GM06990 (cell line): Measurements from ENCODE around the gene SCGB1D4.

Source experiments
- DNase-seq: peaks from one replicate; pipeline ENCODE4 v3.0.0-alpha.2; 2011; ENCODE audit not compliant: insufficient read length; ENCODE audit errors: extremely low read depth
- H3K27me3 ChIP-seq: replicated peaks from 2 replicates; pipeline ENCODE4 v1.6.0; 2011; ENCODE audit warnings: low read length; ENCODE audit not compliant: control insufficient read depth, insufficient read depth
- H3K36me3 ChIP-seq: 2 replicates; pipeline ENCODE4 v1.5.1; 2011; ENCODE audit warnings: low read length; ENCODE audit not compliant: control insufficient read depth, insufficient read depth
- H3K4me3 ChIP-seq: replicated peaks from 2 replicates; pipeline ENCODE4 v1.5.1; 2011; ENCODE audit warnings: low read depth, mild to moderate bottlenecking, control low read depth, low read length
- TF ChIP-seq, protein P1 (sequence below): IDR thresholded peaks from 2 replicates; pipeline ENCODE4 v1.5.1; 2011; ENCODE audit warnings: low read length, control low read depth, mild to moderate bottlenecking, inconsistent platforms; ENCODE audit not compliant: insufficient read depth, poor library complexity, severe bottlenecking

Gene SCGB1D4

DNA sequence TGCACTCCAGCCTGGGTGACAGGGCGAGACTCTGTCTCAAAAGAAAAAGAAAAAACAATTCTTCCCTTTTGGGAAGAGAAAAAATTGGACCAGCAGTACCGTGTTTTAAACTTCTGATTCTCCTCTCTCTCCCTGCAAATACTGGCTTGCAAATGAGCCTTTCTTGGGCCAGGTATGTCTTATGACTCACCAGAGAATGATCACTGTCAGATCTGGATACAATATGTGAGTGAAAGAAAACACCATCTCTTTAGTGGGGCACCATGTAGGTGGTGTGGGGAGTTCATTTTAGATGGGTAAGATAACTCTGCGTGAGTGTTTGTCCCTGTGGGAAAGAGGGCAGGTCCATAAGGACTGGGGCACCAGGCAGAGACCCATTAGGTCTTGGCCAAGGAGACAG, 31.3 kb downstream of the SCGB1D4 start:
- Histone ChIP-seq H3K36me3 (no peaks in the 10 kb centered on the region), H3K27me3 (no peaks in the 10 kb centered on the region; the same call in 1 of the 2 replicates), H3K4me3 (no peak overlapping the region)
- TF ChIP-seq, protein P1, sequence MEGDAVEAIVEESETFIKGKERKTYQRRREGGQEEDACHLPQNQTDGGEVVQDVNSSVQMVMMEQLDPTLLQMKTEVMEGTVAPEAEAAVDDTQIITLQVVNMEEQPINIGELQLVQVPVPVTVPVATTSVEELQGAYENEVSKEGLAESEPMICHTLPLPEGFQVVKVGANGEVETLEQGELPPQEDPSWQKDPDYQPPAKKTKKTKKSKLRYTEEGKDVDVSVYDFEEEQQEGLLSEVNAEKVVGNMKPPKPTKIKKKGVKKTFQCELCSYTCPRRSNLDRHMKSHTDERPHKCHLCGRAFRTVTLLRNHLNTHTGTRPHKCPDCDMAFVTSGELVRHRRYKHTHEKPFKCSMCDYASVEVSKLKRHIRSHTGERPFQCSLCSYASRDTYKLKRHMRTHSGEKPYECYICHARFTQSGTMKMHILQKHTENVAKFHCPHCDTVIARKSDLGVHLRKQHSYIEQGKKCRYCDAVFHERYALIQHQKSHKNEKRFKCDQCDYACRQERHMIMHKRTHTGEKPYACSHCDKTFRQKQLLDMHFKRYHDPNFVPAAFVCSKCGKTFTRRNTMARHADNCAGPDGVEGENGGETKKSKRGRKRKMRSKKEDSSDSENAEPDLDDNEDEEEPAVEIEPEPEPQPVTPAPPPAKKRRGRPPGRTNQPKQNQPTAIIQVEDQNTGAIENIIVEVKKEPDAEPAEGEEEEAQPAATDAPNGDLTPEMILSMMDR, result no peak
- no peak for DNase-seq

- H3K27me3 ChIP-seq, result no peaks in the 10 kb centered on the region; the same call in 1 of the 2 replicates
- TF ChIP-seq, protein P1, result no peak
- DNase-seq, result no peak
- H3K36me3 ChIP-seq, result no peaks in the 10 kb centered on the region
- H3K4me3 ChIP-seq, result no peak overlapping the region
These were observed 31.8 kb downstream of the SCGB1D4 start for GRCh38 chr11:62267050-62267449.

DNA sequence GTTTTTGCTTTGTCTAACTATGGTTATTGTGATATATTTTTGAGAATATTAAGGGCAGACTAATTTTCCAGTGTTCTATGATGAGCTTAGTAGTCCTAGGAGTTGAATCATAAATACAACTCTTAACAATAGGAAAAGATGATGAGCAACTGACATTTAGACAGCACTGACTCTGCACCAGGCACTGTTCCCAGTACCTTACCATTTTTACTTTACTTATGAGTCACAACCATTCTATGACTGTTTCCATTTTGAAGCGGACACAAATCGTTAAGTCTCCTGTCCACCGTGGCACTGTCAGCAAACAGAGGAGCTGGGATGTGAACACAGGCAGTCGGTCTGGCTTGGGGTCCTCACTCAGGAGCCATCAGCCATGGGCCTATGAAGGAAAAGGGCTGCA, 32.3 kb downstream of the SCGB1D4 start:
- no peaks in the 10 kb centered on the region for H3K36me3 ChIP-seq
- no peak overlapping the region for H3K4me3 ChIP-seq
- TF ChIP-seq, protein P1, result no peak
- DNase-seq, result no peak
- no peaks in the 10 kb centered on the region; the same call in 1 of the 2 replicates for H3K27me3 ChIP-seq

DNA sequence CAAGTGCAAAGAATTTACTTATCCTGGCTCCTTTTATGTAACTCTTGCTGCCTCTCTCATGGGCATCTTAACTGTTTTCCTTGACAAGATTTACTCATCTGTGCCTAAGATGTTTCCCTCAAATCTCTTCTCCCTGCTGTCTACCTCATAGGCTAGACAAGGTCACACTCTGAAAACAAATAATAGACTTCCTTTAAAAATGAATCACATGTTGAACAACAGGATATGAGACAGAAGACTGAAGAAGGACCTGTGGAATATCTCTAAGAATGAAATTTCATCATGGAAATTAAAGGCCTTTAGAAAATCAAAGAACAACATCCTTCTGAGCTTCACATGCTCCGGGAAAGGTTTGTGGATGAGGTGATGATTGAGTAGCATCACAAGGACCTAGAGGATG, 34.9 kb downstream of the SCGB1D4 start:
- no peaks in the 10 kb centered on the region for H3K36me3 ChIP-seq
- TF ChIP-seq, protein P1, result no peak
- no peak for DNase-seq

DNA sequence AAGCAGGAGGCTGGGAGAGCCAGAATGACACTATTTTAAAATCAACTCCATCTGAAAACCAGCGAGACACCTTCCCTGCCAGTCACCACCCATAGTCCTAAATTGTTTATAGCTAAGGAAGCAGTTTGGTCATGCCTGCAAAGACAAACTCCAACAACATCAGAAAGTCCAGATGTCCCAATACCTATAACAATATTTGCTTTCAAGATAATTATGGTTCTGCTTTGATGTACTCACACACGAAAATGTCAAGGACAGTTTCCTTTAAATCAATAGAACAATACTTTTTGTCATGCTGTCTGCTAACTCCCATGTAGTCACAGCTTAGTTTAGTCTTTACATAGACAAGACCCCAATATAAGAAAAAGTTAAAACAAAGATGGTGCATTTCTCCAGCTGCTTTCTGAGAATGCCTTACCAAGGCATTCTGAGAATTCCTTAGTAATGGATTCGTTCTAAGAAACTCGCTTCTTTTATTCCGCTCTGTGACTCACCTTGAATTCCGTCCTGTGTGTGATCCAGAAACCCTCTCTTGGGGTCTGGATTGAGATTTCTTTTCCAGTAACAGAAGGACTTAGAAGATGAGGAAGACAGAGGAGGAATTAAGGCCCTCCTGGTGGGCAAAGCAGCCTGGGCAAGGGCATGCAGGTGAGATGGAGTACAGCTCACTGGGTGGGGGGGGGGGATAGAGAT, 38.5 kb downstream of the SCGB1D4 start:
- no peak for DNase-seq
- Histone ChIP-seq H3K27me3 (no peaks in the 10 kb centered on the region), H3K36me3 (no peaks in the 10 kb centered on the region), H3K4me3 (no peak overlapping the region)
- TF ChIP-seq, protein P1, result no peak

More for the DNA sequence above, 34.9 kb downstream of the SCGB1D4 start:
- Histone ChIP-seq H3K4me3 (no peak overlapping the region), H3K27me3 (no peaks in the 10 kb centered on the region)

DNA sequence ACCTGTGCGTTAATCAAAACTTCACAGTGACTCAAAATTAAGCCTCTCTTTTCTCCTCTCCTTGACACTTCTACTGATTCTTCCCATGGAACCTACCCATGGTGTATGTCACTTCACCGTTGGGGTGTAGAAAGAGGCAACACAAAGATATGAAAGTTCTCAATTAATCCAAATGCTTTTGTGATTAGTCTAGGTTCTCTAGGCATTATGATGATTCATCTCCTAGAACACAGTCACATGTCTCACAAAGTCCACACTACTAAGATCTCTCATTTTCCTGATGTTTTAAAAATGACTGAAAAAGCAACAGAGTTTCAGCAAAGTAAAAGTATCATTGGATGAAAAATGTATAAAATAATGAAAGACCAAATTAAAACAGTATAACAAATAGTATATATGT, 42.6 kb downstream of the SCGB1D4 start:
- TF ChIP-seq, protein P1, result no peak
- no peak for DNase-seq
- Histone ChIP-seq H3K36me3 (no peaks in the 10 kb centered on the region), H3K27me3 (no peaks in the 10 kb centered on the region), H3K4me3 (no peak overlapping the region)
